Chondrocyte (in vitro differentiated cells): ENCODE data around the gene APC. TPM values are rescaled to one million over a fixed set of nuclear protein-coding genes. Genes with fewer than 3 reads are reported as not detected.
A peak's percentile ranks its signal among the peaks of the same experiment; 100 is the strongest.

Experiments
- DNase-seq: peaks from one replicate; pipeline ENCODE4 v3.0.0; 2021; ENCODE audit warnings: mixed read lengths, low spot score
- H3K27ac Mint-ChIP-seq: one replicate; pipeline ENCODE4 v1.8.0; 2021; ENCODE audit warnings: mild to moderate bottlenecking, moderate library complexity, mixed read lengths; ENCODE audit not compliant: unreplicated experiment
- H3K27me3 Mint-ChIP-seq: 2 replicates; pipeline ENCODE4 v1.8.0; 2021; ENCODE audit warnings: low read depth, mixed read lengths
- H3K36me3 Mint-ChIP-seq: 2 replicates; pipeline ENCODE4 v1.8.0; 2021; ENCODE audit warnings: low read depth, mixed read lengths
- H3K4me1 Mint-ChIP-seq: 2 replicates; pipeline ENCODE4 v1.8.0; 2021; ENCODE audit warnings: low read depth, mild to moderate bottlenecking, mixed read lengths
- H3K4me3 Mint-ChIP-seq: one replicate; pipeline ENCODE4 v1.8.0; 2021; ENCODE audit warnings: mild to moderate bottlenecking, moderate library complexity, mixed read lengths; ENCODE audit not compliant: unreplicated experiment
- H3K9me3 Mint-ChIP-seq: 2 replicates; pipeline ENCODE4 v1.8.0; 2021; ENCODE audit warnings: low read depth, mixed read lengths
- total RNA-seq: library from RNA; stranded (reverse); gene quantifications from 3 replicates; pipeline ENCODE4 v1.2.1, GENCODE V29; 2021
- TF ChIP-seq, protein P1 (sequence below): fragments of 200-600 bp; sonication (generic); IDR thresholded peaks from 2 replicates; pipeline ENCODE4 v1.5.0; 2021; ENCODE audit warnings: antibody characterized with exemption, mild to moderate bottlenecking, moderate library complexity

The APC gene
- total RNA-seq, 1 donor from 2014 or later = 48.7 TPM

DNA sequence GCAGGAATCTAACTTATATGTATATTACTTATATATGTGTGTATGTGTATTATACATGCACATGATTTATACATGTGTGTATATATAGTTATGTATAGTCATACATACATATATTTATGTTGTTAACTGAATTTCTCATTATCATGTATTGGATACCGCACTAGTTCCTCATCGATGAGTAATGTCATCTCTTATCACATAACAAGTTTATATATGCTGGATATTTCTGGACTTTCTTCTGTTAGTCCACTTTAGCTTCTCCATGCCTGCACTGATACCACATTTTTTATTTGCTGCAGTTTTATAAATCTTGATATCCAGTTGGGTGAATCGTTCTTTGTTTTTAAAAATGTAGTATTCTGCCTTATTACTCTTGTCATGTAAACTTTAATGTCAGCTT is 50.2 kb downstream of the APC start:
- H3K27me3 Mint-ChIP-seq = no peaks in the 10 kb centered on the region
- no peak overlapping the region for H3K4me3 Mint-ChIP-seq
- no peak for DNase-seq
- H3K27ac Mint-ChIP-seq = no peak overlapping the region
- H3K4me1 Mint-ChIP-seq = peaks cover 3% of the 10 kb centered on the region
- TF ChIP-seq, protein P1, sequence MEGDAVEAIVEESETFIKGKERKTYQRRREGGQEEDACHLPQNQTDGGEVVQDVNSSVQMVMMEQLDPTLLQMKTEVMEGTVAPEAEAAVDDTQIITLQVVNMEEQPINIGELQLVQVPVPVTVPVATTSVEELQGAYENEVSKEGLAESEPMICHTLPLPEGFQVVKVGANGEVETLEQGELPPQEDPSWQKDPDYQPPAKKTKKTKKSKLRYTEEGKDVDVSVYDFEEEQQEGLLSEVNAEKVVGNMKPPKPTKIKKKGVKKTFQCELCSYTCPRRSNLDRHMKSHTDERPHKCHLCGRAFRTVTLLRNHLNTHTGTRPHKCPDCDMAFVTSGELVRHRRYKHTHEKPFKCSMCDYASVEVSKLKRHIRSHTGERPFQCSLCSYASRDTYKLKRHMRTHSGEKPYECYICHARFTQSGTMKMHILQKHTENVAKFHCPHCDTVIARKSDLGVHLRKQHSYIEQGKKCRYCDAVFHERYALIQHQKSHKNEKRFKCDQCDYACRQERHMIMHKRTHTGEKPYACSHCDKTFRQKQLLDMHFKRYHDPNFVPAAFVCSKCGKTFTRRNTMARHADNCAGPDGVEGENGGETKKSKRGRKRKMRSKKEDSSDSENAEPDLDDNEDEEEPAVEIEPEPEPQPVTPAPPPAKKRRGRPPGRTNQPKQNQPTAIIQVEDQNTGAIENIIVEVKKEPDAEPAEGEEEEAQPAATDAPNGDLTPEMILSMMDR = no peak
- H3K36me3 Mint-ChIP-seq = peaks cover 6% of the 10 kb centered on the region
- H3K9me3 Mint-ChIP-seq = no peaks in the 10 kb centered on the region

DNA sequence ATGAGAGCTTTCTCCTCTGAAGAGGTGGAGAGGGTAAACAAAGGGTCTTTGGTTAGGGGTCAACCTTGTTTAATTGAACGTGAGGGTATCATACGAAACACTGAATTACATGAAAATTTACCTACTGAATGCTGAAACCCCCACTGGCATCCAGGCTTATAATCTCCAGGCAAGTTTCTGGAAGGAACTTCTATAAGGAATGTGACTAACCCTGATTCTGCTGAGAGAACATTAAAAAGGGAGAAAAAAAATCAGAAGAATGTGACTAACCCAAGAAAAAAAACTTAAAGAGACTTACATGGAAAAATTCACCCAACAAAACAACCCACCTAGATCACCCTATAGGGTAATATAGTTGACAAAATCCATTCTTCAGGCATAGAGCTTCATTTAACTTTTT is 55.5 kb downstream of the APC start:
- Mint-ChIP-seq H3K27ac (peak overlapping the region; percentile 39), H3K4me3 (no peak overlapping the region), H3K4me1 (peaks cover 43% of the 10 kb centered on the region), H3K27me3 (no peaks in the 10 kb centered on the region), H3K9me3 (no peaks in the 10 kb centered on the region), H3K36me3 (peaks cover 19% of the 10 kb centered on the region)
- TF ChIP-seq, protein P1 = no peak
- DNase-seq = no peak

DNA sequence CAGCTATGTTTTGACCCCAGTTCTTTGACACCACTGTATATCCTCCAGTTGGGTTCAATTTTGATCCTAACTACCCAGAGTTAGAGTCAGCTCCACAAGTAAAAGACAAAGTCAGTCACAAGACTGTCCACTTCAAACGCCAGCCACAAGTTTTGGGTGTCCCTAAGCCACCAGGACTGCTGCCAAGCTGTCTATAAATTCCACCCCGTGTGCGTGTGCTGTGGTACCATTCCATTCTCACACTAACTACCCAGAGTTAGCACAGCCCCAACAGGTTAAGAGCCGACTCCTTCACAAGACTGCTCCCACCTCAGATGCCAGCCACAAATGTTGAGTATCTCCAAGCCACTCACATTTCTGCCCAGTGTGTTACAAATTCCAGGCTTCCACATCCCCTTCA is 56.7 kb downstream of the APC start:
- Mint-ChIP-seq H3K9me3 (no peaks in the 10 kb centered on the region), H3K27ac (no peak overlapping the region), H3K4me3 (no peak overlapping the region), H3K4me1 (peaks cover 43% of the 10 kb centered on the region), H3K27me3 (no peaks in the 10 kb centered on the region), H3K36me3 (peaks cover 22% of the 10 kb centered on the region)
- DNase-seq = no peak
- TF ChIP-seq, protein P1 = no peak

DNA sequence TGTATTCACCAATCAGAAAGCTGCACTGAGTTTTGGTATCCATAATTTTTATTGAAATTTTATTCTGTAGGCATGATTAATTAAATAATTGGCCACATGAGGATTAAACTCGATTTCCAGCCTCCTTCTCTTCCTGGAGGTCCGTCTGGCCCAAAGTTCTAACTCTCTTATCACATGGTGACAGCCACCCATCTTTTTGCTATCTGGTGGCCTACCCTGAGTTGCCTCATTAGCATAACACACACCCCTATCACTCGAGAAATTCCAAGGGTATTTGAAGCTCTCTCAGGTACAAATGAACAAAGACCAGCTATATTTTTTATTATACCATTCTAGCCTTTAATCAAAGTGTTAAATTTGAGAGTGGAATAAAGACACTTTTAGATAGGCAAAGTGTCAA is 57.7 kb downstream of the APC start:
- Mint-ChIP-seq H3K36me3 (peaks cover 24% of the 10 kb centered on the region), H3K4me1 (peaks cover 43% of the 10 kb centered on the region)

DNA sequence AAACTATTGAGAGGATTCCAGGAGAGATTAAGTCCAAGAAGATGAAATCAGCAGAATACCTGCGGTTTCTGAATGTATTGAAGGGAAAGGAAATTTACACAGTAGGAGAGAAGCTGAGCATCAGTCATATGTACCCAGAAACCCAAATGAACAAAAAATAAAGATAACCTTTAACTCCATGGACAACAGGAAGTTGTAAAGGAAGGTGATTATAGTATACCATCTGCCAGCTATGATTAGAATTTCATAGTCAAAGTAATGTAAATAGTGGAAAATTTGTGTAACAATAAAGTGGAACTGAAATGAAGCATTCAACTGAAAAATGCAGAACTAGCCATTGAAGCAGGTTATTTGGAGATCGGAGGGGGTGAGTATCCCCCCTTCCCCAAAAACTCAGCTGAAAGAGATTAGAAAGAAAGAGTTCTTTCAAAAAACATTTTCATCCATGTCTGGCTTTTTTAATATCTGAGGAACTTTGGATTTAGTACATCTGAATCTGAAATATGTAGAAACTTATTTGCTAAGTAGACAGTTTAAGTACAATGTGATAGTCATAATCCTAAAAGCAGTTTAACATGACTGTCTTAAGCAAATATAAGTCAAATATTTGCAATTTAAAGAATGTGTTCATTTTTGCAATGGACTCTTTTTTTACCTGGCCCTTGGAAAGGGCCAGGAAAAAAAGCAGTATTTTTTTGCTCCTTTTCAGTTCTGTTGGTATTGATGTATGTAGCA is 58.4 kb downstream of the APC start:
- Mint-ChIP-seq H3K4me3 (no peak overlapping the region), H3K36me3 (peaks cover 24% of the 10 kb centered on the region), H3K27ac (peak overlapping the region; percentile 62), H3K9me3 (no peaks in the 10 kb centered on the region), H3K27me3 (no peaks in the 10 kb centered on the region), H3K4me1 (peaks cover 43% of the 10 kb centered on the region)
- DNase-seq = no peak
- TF ChIP-seq, protein P1 = no peak

More for the DNA sequence above, 57.7 kb downstream of the APC start:
- Mint-ChIP-seq H3K9me3 (no peaks in the 10 kb centered on the region), H3K4me3 (no peak overlapping the region), H3K27ac (peak overlapping the region; percentile 62), H3K27me3 (no peaks in the 10 kb centered on the region)
- DNase-seq = no peak
- TF ChIP-seq, protein P1 = no peak
